Activated T-cell treated with anti-CD3 and anti-CD28 coated beads for 24 hours (primary cell): ENCODE data around the gene TRIL.

ENCODE experiments used
- DNase-seq: peaks from one replicate; pipeline ENCODE4 v3.0.0-alpha.2; 2020; ENCODE audit warnings: low read depth

TRIL gene

GRCh38 chr7:28940741-28941384 is 17.3 kb downstream of the TRIL start:
- DNase-seq: no peak

GRCh38 chr7:28939844-28940544 is 18.1 kb downstream of the TRIL start:
- DNase-seq: no peak

- DNase-seq: no peak
Measured at GRCh38 chr7:28939367-28939766, 18.8 kb downstream of the TRIL start.

GRCh38 chr7:28937619-28938018 is 20.5 kb downstream of the TRIL start:
- DNase-seq: no peak

DNA sequence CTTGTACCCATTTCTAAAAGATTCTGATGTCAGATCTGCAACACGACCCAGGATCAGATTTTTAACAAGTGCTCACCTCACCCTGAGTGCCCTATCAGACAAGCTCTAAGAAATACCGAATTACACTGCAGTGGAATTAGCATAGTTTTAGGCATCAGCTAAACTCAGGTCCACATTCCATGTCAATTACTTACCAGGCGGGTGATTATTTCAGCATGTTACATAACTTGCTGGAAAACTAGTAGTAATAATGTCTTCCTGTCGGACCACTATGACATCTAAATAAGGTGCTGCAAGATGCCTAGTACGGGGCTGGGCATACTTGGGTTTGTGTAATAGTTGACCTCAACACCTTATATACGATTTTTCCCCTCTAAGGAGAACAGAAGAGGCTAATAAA is 21.0 kb downstream of the TRIL start:
- DNase-seq: no peak

GRCh38 chr7:28933846-28934320 is 24.2 kb downstream of the TRIL start:
- DNase-seq: no peak

DNA sequence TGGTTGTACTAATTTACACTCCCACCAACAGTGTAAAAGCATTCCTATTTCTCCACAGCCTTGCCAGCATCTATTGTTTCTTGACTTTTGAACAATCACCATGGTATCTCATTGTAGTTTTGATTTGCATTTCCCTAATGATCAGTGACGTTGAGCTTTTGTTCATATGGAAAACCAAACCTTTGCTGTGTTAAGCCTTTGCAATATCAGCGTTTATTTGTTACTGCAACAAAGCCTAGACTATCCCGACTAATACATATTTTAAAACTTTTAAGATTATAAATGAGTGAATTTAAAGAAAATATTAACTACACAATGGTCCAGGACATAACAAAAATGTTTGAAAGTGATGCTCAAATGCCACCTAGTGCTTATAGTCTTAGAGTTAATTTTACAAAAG is 26.6 kb downstream of the TRIL start:
- DNase-seq: no peak

- peak; percentile 32 for DNase-seq
Measured at GRCh38 chr7:28926871-28927597, 31.1 kb downstream of the TRIL start.

GRCh38 chr7:28922624-28923331 is 35.4 kb downstream of the TRIL start:
- DNase-seq: peak; percentile 29

GRCh38 chr7:28921822-28922221 is 36.3 kb downstream of the TRIL start:
- peak; percentile 23 for DNase-seq

DNA sequence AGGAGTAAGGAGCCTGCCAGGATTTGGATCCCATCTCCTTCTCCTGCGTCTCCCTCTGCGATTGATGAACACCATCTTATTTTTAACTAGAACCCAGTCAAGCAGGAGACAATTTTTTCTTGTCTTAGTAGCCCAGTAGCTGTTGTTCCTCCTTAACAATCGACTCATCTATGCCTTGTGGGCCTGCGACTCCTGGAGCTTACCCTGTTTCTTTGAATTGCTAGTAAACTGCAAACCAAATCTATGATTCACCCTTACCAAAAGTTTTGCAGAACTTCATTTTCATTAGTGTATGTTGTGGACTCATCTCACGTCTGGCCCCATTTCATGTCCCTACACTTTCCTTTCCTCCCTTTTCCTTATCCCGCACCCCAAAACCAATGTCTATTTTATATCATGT is 37.7 kb downstream of the TRIL start:
- DNase-seq: no peak

GRCh38 chr7:28919510-28919909 is 38.6 kb downstream of the TRIL start:
- DNase-seq: no peak

- DNase-seq: no peak
Measured at GRCh38 chr7:28908775-28909174, 49.4 kb downstream of the TRIL start.

- no peak for DNase-seq
Measured at GRCh38 chr7:28905464-28905863, 52.7 kb downstream of the TRIL start.

- DNase-seq: no peak
Measured at GRCh38 chr7:28904578-28905048, 53.5 kb downstream of the TRIL start.

GRCh38 chr7:28903730-28904577 is 54.2 kb downstream of the TRIL start:
- DNase-seq: no peak
